Activated B cell treated with CpG ODN at 0.5 μM for 24 hours (primary cell): Measurements from ENCODE around the gene VCY1B. TPM values are rescaled to one million over a fixed set of nuclear protein-coding genes. Genes with fewer than 3 reads are reported as not detected.
"Not testable (repeated sequence)": the region's sequence is repeated elsewhere in the genome, so short reads cannot be mapped to it uniquely, and the experiment has no call there.

Experiments
- ATAC-seq: fragments of 200-7000 bp; cut with Tn5 transposase; one replicate; pipeline ENCODE4 v1.10.0; 2021; ENCODE audit warnings: low read depth, mild to moderate bottlenecking, moderate library complexity
- CTCF ChIA-PET: fragments of 350-600 bp; sonication (Branson Sonifier 250); formaldehyde crosslinking; loops from one replicate; lab custom pipeline; 2021; ENCODE audit warnings: antibody characterized with exemption; lab: Charles Lee
- POLR2A ChIA-PET: fragments of 350-600 bp; sonication (Branson Sonifier 250); formaldehyde crosslinking; loops from one replicate; lab custom pipeline; 2021; ENCODE audit warnings: antibody characterized with exemption; lab: Charles Lee
- DNase-seq: peaks from one replicate; pipeline ENCODE4 v3.0.0; 2022
- H3K27ac Mint-ChIP-seq: one replicate; pipeline ENCODE4 v1.8.0; 2020; ENCODE audit warnings: mixed read lengths
- H3K27me3 Mint-ChIP-seq: one replicate; pipeline ENCODE4 v1.8.0; 2021; ENCODE audit warnings: mixed read lengths
- H3K36me3 Mint-ChIP-seq: one replicate; pipeline ENCODE4 v1.8.0; 2021; ENCODE audit warnings: low read depth, mixed read lengths
- H3K4me1 Mint-ChIP-seq: one replicate; pipeline ENCODE4 v1.8.0; 2021; ENCODE audit warnings: mixed read lengths
- H3K4me3 Mint-ChIP-seq: one replicate; pipeline ENCODE4 v1.8.0; 2020; ENCODE audit warnings: mild to moderate bottlenecking, mixed read lengths
- H3K9me3 Mint-ChIP-seq: one replicate; pipeline ENCODE4 v1.8.0; 2020; ENCODE audit warnings: mixed read lengths
- intact Hi-C: fragments of 100-400 bp; cut with micrococcal nuclease; formaldehyde crosslinking; loops from one replicate; pipeline ENCODE4 v1.15.1; 2024
- total RNA-seq: library from RNA; stranded (reverse); gene quantifications from 2 replicates; pipeline ENCODE4 v1.2.3, GENCODE V29; 2022
- TF ChIP-seq, protein P1 (sequence below): fragments of 200-600 bp; IDR thresholded peaks from one replicate; pipeline ENCODE4 v1.8.0; 2022; ENCODE audit warnings: antibody characterized with exemption, mild to moderate bottlenecking

VCY1B gene
- total RNA-seq, result not detected in 2 replicates

DNA sequence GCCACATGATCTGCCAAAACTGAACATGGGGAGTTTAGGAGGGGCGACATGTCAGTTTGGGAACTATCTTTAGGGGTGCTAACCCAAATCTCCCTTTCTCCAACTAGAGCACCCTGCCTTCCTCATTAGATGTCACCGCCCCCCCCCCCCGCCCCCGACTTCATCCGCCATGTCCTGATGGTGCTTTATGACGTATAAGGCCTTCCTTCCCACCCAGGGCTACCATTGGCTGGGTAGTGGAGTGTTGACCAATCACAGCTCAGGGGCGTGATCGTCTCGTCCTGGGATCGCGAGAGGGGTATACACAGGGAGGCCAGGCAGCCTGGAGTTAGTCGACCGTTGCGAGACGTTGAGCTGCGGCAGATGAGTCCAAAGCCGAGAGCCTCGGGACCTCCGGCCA is at the start of gene VCY1B:
TSS of gene VCY1B (plus strand) at position 301 of the 400 bp plus-strand sequence. CDS start at position 364, 63 bp downstream.
- CTCF ChIA-PET, ATAC-seq, H3K27me3 Mint-ChIP-seq, intact Hi-C loops, H3K27ac Mint-ChIP-seq, H3K9me3 Mint-ChIP-seq, H3K4me3 Mint-ChIP-seq, DNase-seq, POLR2A ChIA-PET, H3K4me1 Mint-ChIP-seq, H3K36me3 Mint-ChIP-seq: not testable (repeated sequence)

DNA sequence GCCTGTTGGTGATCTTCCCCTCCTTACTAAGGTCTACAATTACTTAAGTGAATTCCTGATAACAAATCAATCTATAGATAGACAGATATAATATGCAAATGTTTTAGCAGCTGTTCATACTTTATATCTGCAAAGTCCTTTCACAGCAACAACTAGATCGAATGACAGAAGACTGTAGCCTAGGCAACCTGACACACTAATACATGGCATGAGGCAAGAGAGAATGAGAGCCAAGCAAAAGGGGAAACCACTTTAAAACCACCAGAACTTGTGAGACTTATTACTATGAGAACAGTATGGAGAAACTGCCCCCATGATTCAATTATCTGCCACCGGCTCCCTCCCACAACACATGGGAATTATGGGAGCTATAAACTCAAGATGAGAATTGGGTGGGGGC is 44.1 kb upstream of the VCY1B start:
- H3K9me3 Mint-ChIP-seq, H3K36me3 Mint-ChIP-seq, H3K27me3 Mint-ChIP-seq, intact Hi-C loops, DNase-seq, ATAC-seq, H3K4me1 Mint-ChIP-seq, POLR2A ChIA-PET, H3K27ac Mint-ChIP-seq, CTCF ChIA-PET, H3K4me3 Mint-ChIP-seq: not testable (repeated sequence)

DNA sequence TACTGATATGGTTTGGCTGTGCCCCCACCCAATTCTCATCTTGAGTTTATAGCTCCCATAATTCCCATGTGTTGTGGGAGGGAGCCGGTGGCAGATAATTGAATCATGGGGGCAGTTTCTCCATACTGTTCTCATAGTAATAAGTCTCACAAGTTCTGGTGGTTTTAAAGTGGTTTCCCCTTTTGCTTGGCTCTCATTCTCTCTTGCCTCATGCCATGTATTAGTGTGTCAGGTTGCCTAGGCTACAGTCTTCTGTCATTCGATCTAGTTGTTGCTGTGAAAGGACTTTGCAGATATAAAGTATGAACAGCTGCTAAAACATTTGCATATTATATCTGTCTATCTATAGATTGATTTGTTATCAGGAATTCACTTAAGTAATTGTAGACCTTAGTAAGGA is 25.6 kb upstream of the VCY1B start:
- H3K27me3 Mint-ChIP-seq, H3K36me3 Mint-ChIP-seq, intact Hi-C loops, POLR2A ChIA-PET, DNase-seq, CTCF ChIA-PET, H3K4me1 Mint-ChIP-seq, H3K27ac Mint-ChIP-seq, H3K4me3 Mint-ChIP-seq, ATAC-seq, H3K9me3 Mint-ChIP-seq: not testable (repeated sequence)

DNA sequence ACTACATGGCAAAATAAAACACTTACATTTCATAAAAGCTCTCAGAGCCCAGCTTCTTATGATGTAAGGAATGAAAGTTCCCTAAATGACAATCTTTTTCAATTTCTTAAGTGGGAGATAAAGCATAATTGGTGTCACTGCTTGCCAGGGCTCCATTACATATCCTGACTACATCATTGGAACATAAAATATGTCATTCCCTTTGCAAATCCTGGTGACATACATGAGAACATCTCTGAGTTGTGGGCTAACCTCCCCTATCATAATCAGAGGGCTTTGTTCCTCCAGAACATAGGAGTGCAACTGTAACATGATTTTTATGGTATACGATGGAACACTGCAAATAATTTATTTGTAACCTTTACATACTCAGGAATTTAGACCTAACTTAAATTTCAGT is 29.9 kb downstream of the VCY1B start:
- TF ChIP-seq, protein P1, sequence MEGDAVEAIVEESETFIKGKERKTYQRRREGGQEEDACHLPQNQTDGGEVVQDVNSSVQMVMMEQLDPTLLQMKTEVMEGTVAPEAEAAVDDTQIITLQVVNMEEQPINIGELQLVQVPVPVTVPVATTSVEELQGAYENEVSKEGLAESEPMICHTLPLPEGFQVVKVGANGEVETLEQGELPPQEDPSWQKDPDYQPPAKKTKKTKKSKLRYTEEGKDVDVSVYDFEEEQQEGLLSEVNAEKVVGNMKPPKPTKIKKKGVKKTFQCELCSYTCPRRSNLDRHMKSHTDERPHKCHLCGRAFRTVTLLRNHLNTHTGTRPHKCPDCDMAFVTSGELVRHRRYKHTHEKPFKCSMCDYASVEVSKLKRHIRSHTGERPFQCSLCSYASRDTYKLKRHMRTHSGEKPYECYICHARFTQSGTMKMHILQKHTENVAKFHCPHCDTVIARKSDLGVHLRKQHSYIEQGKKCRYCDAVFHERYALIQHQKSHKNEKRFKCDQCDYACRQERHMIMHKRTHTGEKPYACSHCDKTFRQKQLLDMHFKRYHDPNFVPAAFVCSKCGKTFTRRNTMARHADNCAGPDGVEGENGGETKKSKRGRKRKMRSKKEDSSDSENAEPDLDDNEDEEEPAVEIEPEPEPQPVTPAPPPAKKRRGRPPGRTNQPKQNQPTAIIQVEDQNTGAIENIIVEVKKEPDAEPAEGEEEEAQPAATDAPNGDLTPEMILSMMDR, result no peak
- H3K27ac Mint-ChIP-seq, result no peak overlapping the region
- POLR2A ChIA-PET, result no interaction called here
- ATAC-seq, result no peak
- DNase-seq, result no peak
- no peaks in the 10 kb centered on the region for H3K27me3 Mint-ChIP-seq
- H3K9me3 Mint-ChIP-seq, result no peaks in the 10 kb centered on the region
- CTCF ChIA-PET, result no interaction called here
- no peaks in the 10 kb centered on the region for H3K36me3 Mint-ChIP-seq
- intact Hi-C loops, result no loop called here
- H3K4me3 Mint-ChIP-seq, result no peak overlapping the region
- H3K4me1 Mint-ChIP-seq, result no peaks in the 10 kb centered on the region

Other genes with a start within 250 kb of the VCY1B start
- gene VCY, start 69.8 kb upstream of the VCY1B start, total RNA-seq, result not detected in 2 replicates